Esophagus mucosa (tissue), 1 donor: ENCODE measurements around the gene SLC35G4. TPM values are rescaled to one million over a fixed set of nuclear protein-coding genes. Genes with fewer than 3 reads are reported as not detected.
"Not testable (repeated sequence)": the region's sequence is repeated elsewhere in the genome, so short reads cannot be mapped to it uniquely, and the experiment has no call there.

Experiments used
- ATAC-seq: fragments of 200-7000 bp; cut with Tn5 transposase; one replicate; pipeline ENCODE4 v1.9.1; 2020
- total RNA-seq: library from RNA; stranded (reverse); gene quantifications from one replicate; pipeline ENCODE4 v1.2.4, GENCODE V29; 2023
- donor health status: DM: yes; HTN: yes; CAD: no.

SLC35G4 gene
- total RNA-seq, 1 donor from 2014 or later = not detected

- not testable (repeated sequence) for ATAC-seq
Measured at GRCh38 chr18:11614042-11614441, 4.6 kb downstream of the SLC35G4 start.

GRCh38 chr18:11614981-11615380 is 5.6 kb downstream of the SLC35G4 start:
- not testable (repeated sequence) for ATAC-seq

GRCh38 chr18:11647310-11647709 is 37.9 kb downstream of the SLC35G4 start:
- not testable (repeated sequence) for ATAC-seq

- not testable (repeated sequence) for ATAC-seq
Measured at GRCh38 chr18:11647804-11648203, 38.4 kb downstream of the SLC35G4 start.

- ATAC-seq = no peak
Measured at GRCh38 chr18:11649839-11650238, 40.4 kb downstream of the SLC35G4 start.

GRCh38 chr18:11651899-11652298 is 42.5 kb downstream of the SLC35G4 start:
- no peak for ATAC-seq

- ATAC-seq = no peak
Measured at GRCh38 chr18:11653521-11653920, 44.1 kb downstream of the SLC35G4 start.

- peak; percentile 85 for ATAC-seq
Measured at GRCh38 chr18:11654736-11655605, 45.6 kb downstream of the SLC35G4 start.

- no peak for ATAC-seq
Measured at GRCh38 chr18:11655606-11655932, 46.2 kb downstream of the SLC35G4 start.

- ATAC-seq = no peak
Measured at GRCh38 chr18:11657152-11657551, 47.8 kb downstream of the SLC35G4 start.

GRCh38 chr18:11657554-11657953 is 48.2 kb downstream of the SLC35G4 start:
- ATAC-seq = no peak

- ATAC-seq = no peak
Measured at GRCh38 chr18:11658019-11658418, 48.6 kb downstream of the SLC35G4 start.

- peak; percentile 78 for ATAC-seq
Measured at GRCh38 chr18:11658989-11659388, 49.6 kb downstream of the SLC35G4 start.

Other genes with a start within 250 kb of the SLC35G4 start
- gene GNAL, start 79.7 kb downstream of the SLC35G4 start, total RNA-seq = 8.8 TPM
- 28.7 TPM for gene CHMP1B, start 241.8 kb downstream of the SLC35G4 start, total RNA-seq